DMS79 treated with DMSO at 0.1 percent for 48 hours (cell line): ENCODE data around the gene DNMT3A.
A peak's percentile ranks its signal among the peaks of the same experiment; 100 is the strongest.

Source experiments
- DNase-seq: peaks from one replicate; lab custom pipeline; 2025; lab: John Stamatoyannopoulos, UW

DNMT3A gene

DNA sequence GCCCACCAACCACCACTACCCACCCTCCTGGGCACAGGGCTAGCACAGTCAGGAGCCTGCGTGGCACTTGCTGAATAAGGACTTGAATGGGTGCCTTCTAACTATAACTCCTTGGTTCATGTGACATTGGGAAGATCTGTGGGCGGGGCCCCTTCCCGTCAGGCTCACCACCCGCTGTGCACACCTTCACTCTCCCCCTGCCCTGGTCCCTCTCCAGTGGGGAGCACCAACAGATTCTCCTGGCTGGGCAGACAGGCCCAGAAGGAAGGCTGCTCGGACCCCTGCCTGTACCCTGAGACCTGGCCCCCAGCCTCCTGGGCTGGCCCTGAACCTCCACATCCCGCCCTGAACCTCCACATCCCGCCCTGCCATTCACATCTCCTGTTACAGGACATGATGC lies 139.9 kb downstream of the DNMT3A start:
- DNase-seq: no peak

DNA sequence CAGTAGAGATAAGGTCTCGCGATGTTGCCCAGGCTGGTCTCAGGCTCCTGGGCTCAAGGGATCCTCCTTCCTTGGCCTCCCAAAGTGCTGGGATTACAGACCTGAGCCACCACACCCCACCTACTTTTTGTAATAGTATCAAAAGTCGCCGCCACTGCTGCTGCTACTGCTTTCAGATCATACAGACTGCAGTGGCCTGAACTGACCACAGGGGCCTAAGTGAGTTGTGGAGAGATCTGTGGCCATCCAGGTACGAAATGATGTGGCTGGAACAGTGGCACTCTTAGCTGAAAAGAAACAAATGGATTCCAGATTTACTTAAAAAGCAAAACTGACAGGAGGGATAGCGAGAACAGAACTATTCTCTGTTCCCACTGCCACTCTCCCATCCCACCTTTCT lies 140.5 kb downstream of the DNMT3A start:
- DNase-seq: no peak

DNA sequence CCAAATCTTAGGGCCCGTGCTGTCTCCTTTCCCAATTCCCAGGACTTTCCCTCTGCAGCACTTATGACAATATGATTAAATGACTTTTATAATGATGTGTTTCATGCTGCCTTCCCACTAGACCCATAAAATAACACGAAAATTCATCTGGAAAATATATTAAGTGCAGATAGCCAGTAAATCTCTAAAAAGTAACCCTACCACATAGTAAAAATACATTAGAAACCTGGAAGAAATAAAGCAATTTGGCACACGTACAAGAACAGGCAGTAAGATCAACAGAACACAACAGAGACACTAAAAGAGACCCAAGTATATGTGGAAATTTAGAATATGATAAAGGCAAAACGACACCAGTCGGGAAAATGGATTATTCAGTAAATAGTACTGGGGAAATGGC lies 143.1 kb downstream of the DNMT3A start:
- DNase-seq: no peak

DNA sequence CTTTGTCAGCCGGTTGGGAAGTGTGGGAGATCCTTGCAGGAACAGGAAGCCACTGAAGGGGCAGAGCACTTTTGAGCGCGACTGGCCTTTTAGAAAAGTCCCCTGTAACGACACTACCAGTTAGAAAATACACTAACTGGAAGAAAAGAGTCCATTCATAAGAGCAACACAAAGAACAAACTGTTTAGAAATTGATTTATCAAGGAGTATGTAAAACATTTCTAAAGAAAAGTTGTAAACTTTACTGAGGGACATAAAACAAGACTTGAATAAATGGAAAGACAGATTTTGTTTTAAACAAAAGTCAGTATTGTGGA lies 143.6 kb downstream of the DNMT3A start:
- DNase-seq: no peak

DNA sequence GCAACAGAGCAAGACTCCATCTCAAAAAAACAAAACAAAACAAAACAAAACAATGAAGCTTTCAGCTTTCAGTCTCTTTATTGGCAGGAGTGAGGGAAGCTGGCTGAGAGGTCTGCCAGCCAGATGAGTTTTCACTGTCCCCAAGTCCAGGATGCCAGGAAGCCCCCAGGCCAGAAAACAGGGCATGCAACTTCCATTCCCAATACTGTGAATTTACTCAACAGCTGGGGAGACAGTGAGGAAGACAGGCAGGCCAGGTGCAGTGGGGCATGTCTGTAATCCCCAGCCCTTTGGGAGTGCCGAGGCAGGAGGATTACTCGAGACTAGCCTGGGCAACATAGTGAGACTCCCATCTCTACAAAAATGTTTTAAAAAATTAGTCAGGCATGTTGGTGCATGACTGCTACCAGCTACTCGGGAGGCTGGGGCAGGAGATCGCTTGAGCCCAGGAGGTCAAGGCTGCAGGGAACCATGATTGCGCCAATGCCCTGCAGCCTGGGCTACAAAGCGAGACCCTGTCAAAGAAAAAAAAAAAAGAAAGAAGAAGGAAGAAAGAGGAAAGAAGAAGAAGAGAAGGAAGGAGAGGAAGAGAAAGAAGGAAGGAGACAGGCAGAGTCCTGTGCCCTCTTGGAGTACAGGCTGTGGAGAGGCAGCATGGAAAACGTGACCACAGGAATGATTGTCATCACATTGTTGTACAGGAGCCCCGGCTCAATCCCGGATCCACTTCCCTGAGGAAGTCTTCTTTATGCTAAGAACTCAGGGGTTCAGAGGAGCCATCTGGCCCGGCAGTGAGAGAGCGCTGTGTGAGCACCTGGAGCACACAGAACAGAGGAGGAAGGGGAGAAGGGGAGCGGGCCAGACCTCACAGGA lies 144.2 kb downstream of the DNMT3A start:
- DNase-seq: no peak

DNA sequence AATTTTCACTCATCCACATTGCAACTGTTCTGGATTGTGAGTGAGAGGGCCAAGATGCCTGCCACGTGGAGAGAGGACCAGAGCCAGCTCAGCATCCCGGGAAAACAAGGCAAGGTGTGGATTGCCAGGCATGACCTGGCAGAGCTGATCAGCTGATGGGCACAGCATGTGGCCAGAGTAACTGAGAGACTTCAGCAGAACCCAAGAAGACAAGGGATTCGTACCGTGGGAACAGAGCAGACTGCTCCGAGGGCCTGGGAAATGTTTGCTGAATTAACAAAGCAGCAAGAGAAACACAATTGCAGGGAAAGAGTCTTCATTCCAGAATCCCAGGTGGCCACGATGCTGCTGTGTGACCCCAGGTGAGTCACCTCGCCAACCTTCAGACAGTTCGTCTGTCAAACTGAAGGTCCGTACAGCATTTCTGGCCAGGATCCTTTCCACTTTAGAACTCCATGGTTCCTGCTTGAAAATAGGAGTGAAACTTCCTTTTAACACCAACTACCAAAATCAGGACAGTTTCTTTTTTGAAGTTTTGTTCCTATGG lies 147.1 kb downstream of the DNMT3A start:
- DNase-seq: no peak

DNA sequence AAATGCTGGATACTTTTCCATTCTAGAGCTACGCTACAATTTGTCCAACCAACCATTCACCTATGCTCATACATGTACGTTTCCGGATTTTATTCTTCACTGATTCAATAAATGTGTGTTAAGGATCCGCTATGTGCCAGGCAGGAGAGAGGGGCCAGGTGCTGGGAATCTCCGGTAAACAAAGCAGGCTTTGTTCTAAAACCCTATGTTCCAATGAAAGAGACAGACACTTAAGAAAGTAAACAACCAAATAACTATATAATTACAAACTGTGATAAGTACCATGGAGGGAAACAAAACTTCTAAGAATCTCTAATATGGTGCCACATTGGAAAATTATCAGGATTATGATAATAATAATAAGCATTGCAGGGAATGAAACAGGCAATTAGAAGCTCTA lies 151.2 kb downstream of the DNMT3A start:
- peak; percentile 48 for DNase-seq

DNA sequence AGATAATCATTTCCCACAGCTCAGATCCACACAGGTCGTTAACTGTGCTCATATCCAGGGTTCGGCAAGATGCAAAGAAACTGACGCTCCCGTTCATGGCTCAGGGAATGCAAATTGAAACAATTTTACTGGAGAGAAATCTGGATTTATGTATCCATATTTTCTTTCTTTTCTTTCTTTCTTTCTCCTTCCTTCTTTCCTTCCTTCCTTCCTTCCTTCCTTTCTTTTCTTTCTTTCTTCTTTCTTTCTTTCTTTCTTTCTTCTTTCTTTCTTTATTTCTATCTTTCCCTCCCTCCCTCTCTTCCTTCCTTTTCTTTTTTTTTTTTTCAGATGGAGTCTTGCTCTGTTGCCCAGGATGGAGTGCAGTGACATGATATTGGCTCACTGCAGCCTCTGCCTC lies 153.3 kb downstream of the DNMT3A start:
- DNase-seq: no peak

DNA sequence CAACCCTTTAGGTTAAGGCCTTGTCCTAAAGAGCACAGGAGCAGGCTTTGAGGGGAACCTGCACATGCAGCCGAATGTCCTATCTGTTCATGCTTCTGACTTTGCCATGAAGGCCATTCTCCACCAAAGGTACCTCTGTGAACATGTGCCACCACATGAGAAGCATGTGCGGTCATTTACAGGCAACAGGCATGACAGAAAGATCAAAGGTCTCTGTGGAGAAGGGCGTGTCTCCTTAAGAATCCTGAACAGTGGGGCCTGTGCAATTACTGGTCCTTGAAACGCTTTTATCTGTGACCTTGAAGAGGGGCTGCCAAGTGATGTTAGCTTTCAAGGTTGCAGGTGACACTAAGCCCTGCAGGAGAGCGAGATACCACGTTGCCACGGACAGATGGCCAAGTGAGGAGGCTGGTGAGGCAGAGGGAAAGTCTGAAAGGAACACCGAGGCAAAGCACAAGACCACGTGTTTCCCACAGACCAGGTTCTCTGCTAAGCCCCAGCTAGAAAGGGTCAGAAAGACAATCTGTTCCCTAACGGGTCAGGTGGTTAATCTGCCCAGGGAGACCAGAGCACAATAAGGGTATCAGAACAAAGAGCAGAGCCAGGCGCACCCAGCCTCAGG lies 153.9 kb downstream of the DNMT3A start:
- DNase-seq: peak; percentile 79

DNA sequence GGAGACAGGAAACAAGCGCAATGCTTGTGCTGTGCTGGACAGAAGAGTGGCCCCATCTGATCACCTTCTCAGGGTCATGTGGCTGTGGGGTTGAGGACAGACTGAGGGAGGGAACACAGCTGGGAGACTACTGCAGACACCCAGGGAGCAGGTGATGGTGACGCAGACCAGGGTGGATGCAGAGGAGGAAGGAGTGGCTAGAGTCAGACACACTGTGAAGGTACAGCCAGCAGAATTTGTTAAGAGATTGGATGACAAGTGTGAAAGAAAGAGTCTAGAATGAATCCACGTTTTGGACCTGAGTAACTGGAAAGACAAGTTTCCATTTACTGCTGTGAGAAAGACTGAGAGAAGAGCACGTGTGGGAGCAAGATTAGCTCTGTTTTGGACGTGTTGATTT lies 157.5 kb downstream of the DNMT3A start:
- DNase-seq: peak; percentile 47

DNA sequence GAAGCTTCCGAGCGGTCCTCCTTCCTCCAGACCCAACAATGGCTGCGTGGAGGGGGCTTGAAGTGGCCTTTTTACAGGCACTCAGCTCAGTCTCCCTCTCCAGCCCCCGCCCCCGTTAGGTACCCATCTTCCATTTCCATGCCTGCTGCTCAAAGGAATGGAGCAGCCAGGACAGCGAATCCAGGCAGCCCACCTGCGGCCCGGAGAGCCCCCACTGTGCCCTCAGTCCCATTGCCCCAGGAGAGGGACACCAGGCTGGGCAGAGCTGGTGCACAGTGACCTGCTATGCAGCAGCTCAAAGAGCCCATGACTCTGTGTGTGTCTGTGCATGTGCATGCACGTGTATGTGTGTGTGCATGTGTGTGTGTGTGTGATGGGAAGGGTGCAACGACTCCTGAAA lies 162.7 kb downstream of the DNMT3A start:
- DNase-seq: no peak
